Left renal pelvis (tissue), 4 donors: ENCODE data around the gene AZIN2. TPM values are rescaled to one million over a fixed set of nuclear protein-coding genes. Genes with fewer than 3 reads are reported as not detected.
"Not testable (repeated sequence)": the region's sequence is repeated elsewhere in the genome, so short reads cannot be mapped to it uniquely, and the experiment has no call there.

ENCODE experiments used
- DNase-seq, 4 donors: peaks; one replicate each; pipeline ENCODE4 v3.0.0-alpha.2; 2013; ENCODE audit warnings: low read depth in 4 of 4, low spot score in 3 of 4
- polyA plus RNA-seq, 4 donors: library from polyadenylated mRNA; unstranded; fragments of 120-200 nt; gene quantifications; one replicate each; pipeline ENCODE4 v1.2.1, GENCODE V29; 2013; ENCODE audit not compliant: insufficient read length in 4 of 4

Gene AZIN2
- polyA plus RNA-seq, 4 donors, result 5.9 to 9.4 (median 7.8) TPM

DNA sequence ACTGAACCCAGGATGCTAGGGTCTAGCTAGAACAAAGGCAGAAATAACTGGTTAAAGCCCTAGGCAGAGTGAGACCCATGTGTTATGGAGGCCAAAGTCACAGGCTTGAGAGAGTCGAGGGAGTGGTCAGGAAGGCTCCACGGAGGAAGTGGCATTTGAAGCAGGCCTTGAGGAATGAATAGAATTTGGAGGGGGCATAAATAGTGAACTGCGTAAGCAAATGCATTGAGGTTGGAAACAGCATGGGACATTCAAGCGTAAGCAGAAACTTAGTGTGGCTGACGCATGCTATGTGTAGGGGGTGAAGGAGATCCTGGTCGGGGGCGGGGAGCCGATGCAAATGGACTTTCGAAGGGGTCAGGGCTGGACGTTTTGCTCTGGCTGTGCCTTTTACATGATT, 11.5 kb downstream of the AZIN2 start:
- no peak for DNase-seq

DNA sequence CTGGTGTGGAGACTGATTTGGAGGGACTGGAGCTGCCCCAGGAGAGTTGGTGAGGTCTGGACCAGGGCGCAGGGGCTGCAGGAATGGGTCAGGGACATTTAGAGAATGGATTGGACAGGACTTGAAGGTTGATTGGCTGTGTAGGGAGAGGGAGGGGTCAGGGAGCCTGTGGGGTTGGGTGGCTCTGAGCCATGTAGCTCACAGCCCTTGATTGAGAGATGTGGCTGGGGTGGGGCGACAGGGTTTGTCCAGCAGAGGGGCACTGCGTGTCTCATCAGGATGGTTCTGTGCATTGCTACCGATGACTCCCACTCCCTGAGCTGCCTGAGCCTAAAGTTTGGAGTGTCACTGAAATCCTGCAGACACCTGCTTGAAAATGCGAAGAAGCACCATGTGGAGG, 12.1 kb downstream of the AZIN2 start:
- no peak for DNase-seq

DNA sequence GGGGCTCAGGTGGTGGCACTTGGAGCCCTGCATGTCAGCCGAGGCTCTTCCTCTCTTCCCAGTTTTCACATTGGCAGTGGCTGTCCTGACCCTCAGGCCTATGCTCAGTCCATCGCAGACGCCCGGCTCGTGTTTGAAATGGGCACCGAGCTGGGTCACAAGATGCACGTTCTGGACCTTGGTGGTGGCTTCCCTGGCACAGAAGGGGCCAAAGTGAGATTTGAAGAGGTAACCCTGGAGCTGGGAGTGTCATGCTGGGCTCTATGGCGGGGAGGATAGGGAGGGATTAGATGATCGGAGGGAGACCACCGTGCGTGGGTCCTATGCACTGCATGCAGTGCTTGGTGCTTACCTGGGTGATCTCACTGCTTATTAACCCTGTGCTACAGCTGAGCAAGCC, 13.5 kb downstream of the AZIN2 start:
- DNase-seq, result no peak

DNA sequence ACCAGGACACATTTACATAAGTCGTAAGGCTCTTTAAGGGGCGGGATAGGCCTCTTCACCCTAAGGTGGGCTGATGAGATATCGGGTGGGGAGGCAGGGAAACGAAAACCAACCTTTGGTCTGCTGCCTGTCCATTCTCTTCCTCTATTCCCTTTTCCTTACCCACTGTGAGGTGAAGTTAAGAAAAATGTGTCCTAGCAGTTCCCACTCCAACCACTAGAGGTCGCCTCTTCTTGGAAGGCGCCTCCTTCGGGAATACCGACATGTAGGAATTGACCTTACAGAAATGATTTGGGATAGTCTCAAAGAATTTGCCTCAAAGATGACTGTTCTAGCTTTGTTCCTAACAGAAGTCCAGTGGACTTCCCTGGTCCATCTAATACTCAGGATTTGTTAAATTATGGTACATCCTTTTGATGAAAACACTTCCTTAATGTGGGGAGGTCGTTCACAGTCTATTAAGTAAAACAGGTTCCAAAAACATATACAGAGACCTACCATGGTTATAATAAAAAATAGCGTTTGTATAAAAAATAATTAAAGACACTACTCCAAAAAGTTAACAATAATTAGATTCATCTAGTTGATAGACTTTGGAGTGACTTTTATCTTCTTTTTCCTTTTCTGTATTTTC, 14.1 kb downstream of the AZIN2 start:
- peak in 3 of 4 donors; percentile 42 to 59 (median 46) for DNase-seq

DNA sequence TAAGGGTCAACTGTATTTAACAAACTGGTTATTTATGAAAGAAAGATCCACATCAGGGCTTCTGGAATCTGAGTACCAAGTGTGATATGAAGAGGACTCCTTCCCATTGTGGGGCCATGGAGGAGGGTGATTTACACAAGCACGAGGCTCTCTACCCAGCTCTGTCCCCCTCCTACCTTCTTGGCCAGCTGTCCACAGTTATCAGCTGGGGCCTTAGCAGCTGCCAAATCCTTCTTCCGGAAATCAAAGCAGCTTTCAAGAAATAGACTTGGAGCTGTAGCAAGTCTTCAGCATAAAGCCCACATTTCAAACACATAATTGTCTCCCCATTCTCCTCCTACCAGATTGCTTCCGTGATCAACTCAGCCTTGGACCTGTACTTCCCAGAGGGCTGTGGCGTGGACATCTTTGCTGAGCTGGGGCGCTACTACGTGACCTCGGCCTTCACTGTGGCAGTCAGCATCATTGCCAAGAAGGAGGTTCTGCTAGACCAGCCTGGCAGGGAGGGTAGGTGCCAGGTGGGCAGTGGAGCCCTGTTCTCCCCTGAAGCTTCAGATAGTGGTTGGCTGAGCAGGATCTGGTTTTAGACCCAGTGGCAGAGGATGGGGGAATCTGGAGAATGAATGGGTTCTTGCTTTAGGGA, 15.5 kb downstream of the AZIN2 start:
- no peak for DNase-seq

DNA sequence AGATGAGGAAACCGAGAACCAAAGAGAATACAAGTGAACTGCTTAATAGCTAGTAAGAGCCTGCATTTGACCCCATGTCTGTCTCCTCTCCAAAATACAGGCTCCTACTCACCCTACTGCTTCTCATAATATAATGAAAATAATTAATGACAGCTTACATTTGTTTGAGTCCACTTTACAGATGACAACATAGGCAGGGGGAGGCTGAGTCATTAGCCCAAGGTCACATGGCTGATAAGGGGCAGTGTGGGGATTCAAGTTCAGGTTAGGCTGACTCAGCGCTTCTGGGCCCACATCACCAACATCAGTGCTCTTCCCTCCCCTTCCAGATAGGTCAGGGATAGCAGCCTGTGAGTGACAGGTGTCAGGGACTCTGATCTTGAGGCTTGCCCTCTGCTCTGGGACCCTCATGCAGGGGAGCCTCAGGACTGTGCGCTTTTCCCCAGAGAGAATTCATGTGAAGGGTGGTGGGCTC, 16.2 kb downstream of the AZIN2 start:
- no peak for DNase-seq

DNA sequence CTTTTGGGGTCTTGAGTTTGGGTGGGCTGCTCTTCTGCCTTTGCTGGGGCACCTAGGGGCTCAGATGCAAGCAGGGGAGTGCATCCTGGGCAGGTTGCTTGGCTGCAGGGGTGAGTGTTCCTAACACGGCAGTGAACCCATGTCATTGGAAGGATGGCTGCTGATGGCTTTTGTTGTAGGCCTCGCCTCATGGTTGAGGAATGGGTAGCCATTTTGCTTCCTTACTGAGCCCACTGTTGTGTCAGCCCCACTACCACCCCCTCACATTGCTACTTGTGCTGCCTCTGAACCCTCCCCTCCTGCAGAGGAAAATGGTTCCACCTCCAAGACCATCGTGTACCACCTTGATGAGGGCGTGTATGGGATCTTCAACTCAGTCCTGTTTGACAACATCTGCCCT, 16.8 kb downstream of the AZIN2 start:
- DNase-seq, result no peak

DNA sequence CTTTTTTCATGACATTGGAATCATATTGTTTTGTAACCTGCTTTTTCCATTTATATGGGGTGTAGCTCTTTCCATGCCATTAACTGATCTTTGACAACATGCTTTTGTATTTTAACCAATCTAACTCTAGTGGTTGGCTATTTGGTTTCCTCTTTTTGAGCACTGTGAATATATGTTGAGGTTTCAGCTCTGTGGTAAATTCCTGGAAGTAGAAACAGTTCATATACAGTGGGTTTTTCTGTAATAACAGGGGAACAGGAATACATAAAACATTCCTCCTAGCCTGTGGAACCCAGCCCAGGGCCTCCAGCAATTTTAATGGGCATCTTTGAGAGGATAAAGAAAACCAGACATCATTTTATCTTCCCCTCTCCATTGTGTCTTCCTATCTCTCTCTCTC, 17.4 kb downstream of the AZIN2 start:
- no peak for DNase-seq

DNA sequence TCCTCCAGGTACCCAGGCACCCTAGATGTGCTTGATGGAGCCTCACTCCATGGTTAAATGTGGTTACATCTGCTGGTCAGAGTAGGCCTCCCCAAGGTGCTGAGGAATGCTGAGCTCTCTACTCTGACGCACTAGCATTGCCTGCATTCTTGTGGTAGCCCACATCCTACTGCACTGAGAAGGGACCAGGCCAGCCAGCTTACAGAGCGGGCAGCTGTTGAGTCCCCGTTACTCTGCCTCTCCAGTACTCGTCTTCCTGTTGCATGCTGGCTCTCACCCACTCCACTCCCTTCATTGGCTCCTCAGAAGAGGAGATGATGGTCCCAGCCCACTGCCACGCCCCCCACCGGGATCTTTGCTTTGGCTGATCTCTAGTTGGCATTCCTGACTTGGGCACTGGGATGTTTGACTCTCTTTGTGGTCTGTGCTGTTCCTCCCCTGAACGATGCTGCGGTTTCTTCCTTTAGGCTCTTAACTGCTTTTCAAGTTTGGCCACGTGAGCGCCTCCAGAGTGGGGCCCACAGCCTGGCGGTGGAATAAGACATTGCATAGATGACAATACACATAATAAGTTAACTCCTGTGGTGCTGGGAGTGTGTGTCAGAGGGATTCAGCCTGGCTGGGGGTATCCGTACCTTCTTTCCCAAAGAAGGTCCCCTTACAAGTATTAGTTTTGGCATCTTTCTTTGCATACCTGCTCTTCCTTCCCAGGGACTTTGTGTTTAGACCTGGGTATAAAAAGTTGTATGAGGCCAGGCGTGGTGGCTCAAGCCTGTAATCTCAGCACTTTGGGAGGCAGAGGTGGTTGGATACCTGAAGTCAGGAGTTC, 18.6 kb downstream of the AZIN2 start:
- no peak for DNase-seq

DNA sequence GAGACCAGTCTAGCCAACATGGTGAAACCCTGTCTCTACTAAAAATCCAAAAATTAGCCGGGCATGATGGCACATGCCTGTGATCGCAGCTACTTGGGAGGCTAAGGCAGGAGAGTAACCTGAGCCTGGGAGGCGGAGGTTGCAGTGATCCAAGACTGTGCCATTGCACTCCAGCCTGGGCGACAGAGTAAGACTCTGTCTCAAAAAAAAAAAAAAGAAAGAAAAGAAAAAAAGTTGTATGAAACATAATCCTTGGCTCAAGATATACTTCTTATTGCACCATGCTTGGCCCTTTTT, 19.1 kb downstream of the AZIN2 start:
- not testable (repeated sequence) for DNase-seq

DNA sequence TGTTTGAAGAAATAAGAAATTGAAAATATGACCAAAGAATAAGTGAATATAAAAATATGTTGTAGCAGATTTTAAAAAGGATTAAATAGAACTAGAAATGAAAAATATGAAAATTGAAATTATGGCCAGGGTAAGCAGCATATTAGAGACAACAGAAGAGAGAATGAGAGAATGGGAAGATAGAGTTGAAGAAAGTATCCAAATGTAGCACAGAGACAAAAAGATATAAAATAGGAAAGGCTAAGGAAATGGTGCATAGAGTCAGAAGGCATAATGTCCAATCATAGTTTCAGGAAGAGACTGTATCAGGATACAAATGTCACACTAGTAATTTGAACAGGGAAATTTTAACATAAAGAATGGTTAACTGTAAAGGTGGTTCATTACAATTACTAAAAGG, 29.5 kb downstream of the AZIN2 start:
- DNase-seq, result no peak

DNA sequence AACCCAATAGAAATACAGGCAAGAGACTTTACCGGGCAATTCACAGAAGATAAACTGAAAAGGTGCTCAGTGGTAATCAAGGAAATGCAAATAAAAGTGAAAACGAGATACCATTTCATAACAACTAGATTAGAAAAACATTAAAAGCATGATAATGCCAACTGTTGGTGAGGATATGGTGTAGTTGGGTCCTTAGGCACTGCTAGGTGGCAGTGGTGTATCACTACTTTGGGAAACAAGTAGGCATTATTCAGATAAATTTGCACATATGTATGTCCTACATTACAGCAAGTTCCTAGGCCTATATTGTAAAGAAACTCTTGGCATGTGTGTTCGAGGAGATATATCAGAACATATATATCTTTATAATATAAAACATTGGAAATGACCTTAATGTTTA, 31.0 kb downstream of the AZIN2 start:
- DNase-seq, result no peak

DNA sequence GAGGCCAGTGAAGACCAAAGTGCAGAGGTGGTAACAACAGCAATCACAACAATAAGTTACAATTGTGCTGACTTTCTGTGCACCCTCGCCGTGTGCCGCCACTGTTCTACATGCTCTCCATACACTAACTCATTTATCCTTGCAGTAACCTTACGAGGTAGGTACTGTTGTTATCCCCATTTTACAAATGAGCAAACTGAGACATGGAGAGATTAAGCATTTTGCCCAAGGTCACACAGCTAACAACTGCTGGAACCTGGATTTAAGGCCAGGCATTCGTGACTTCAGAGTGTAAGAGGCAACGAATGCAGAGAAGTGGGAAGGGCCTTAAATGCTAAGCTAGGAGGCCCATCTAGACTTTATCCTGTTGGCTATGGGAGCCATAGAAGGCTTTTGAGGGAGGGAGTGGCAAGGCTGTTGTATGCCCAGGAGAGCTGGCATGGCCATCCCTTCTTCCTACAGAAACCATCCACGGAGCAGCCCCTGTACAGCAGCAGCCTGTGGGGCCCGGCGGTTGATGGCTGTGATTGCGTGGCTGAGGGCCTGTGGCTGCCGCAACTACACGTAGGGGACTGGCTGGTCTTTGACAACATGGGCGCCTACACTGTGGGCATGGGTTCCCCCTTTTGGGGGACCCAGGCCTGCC, 36.6 kb downstream of the AZIN2 start:
- no peak for DNase-seq

DNA sequence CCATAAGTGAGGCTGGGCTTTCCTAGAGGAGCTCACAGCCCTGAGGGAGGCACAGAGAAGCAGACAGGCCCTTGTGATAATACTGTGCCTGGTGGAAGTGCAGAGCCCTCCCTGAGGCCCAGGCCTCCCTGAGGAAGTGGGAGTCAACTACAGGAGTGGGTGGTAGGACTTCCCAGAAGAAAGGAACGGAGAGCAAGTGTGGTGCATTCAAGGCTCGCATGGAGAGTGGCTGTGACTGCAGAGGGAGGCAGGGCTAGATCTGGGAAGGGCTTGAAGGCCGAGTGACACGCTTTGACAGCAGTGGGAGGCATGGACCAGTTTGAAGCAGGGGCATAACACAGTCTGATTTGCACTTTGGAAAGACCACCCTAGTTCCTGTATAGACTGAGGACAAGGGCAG, 37.3 kb downstream of the AZIN2 start:
- no peak for DNase-seq

DNA sequence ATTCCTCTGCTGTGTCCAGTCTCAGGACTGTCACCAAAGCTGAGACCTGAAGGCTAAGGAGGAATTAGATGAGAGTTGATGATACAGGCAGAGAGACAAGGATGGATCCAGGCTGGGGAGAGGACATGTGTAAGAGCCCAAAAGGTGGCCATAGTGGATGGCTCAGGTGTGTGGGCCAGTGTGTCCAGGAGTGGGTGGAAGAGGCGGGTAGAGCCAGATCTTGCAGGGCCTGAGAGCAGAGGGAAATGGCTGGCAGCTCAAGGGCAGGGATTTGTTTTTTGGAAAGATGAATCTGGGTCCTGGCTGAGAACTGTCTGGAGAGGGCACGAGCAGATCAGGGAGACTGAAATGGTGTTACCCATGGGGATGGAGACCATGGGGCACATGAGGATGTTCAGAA, 38.1 kb downstream of the AZIN2 start:
- DNase-seq, result no peak

DNA sequence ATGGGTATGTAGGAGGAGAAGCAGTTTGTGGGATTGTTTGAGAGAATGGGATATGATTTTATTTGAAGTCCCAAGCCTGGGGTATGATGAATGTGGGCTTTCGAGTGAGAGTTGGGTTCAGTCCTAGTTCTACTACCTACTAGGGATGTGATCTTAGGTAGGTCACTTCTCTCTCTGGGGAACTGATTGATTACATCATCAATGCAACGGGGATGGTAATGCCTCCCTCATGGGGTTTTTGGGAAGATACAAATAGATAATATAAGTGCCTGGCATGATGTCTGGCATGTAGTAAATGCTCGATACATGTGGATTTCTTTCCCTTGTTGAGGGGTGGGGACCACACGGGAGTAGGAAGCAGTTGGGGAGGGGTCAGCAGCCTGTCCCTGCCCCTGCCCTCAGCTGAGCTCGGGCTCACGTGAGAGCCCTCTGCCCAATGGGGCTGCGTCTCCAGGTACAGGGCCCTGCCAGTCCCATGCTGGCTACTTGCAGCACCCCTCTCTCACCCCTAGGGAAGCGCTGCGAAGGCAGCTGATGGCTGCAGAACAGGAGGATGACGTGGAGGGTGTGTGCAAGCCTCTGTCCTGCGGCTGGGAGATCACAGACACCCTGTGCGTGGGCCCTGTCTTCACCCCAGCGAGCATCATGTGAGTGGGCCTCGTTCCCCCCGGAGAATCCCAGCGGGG, 38.7 kb downstream of the AZIN2 start:
- DNase-seq, result no peak

DNA sequence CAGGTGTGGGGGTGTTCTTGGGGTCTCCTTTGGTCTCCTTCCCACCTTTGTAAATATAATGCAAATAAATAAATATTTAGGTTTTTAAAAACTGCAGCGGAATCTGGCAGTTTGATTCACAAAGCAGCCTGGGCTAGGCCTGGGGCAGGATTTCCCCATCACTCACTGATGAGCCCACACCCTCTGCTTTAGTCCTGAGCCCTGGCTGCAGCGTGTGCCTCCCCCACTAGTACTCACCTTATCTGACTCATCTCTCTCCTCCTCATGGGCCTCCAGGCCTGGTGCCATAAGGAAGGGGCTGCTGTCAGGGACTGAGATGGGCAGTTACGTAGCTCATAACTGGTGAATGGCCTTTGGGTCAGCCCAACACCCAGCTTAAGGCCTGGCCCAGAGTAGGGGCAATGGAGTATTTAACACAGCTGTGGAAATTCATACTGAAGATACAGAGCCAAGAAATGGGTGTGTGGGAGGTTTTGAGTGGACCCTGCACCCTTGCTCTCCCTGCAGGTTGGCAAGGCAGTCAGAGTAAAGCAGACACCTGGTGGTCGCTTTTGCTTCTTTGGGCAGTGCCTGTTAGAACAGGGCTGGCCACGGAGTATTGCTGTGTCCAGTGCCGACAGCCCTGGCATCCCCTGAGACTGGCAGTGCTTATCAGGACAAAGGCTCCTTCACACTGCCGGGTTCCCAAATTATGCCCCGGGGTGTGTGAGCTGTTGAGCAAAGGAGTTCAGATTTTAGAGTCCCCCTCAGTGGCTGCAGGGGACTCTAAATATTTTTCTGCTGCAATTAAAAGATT, 39.7 kb downstream of the AZIN2 start:
- DNase-seq, result no peak

DNA sequence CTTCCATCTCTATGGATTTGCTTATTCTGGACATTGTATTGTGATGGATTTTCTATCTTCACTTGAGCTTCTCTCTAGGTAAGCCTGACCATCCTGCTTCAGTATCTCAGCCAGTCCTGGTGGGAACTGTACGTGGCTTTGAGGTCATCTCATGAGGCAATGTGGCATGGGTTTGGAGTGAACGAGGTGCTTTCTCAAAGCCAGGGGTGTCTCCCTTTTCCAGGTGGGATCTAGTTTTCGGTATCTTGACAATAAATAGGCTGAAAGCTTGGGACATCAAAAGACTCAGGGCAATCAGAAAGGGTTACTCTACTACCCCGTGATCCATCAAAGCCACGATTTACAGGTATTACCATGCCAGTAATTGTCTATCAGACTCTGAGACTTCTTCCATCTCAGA, 40.8 kb downstream of the AZIN2 start:
- DNase-seq, result no peak

DNA sequence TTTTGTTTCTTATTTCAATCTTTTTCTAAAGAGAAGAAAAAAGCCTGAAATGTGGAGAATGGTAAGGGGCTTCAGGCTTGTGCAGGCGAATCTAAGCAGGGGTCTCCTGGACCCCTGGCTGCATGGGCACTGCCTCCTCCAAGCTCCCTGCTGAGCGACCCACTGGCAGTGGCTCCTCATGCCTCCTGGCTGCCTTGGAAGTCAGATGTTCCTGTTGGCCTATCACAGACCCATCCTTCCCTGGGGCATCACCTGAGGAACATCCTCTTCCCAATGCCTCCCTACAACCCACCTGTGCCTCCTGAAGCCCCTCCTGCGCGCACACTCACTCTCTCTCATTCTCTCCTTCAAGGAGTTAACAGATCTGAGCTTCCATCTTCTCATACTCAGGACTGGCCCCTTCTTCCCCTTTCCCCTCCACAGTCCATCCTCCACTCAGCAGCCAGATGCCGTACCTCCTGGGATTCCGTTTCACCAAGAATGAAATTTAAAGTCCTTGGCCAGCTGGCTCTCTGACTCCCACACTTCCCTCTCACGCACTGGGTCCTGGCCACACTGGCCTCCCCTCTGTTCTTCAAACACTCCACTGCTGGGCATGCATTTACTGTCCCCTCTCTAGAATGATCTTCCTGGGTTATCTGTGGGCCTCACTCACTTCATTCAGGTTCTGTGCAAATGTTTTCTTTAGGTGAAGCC, 41.7 kb downstream of the AZIN2 start:
- DNase-seq, result no peak

DNA sequence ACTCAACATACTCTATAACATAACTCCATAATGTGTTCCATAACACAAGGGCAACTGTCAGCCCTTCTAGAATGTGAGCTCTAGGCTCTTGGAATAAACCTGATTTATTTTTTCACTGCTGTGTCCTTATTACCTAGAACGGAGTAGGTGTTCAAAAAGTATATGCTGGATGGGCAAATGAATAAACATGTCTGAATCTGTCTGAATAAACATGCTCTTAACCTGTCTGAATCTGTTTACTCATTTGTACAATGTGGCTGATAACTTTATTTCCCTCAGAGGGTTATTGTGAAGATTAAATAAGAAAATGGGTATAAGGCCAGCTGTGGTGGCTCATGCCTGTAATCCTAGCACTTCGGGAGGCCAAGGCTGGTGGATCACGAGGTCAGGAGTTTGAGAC, 42.3 kb downstream of the AZIN2 start:
- no peak for DNase-seq
